Peyer's patch (tissue), 4 donors: Measurements from ENCODE around the gene TTC28.

Experiments used
- POLR2A ChIP-seq, 2 donors: fragments of 450-650 bp; IDR thresholded peaks; one replicate each; pipeline ENCODE4 v1.5.1; 2017; ENCODE audit warnings: antibody characterized with exemption in 2 of 2, mild to moderate bottlenecking in 2 of 2, moderate library complexity in 2 of 2
- TF ChIP-seq, protein P1 (sequence below), 6 experiments: fragments of 450-650 bp in 4 of 6; fragments of 200-600 bp in 2 of 6; sonication (generic) in 1 of 6; IDR thresholded peaks; one replicate each; pipeline ENCODE4 v1.5.1; 2017 to 2019; ENCODE audit warnings: antibody characterized with exemption in 6 of 6, mild to moderate bottlenecking in 3 of 6, moderate library complexity in 1 of 6

DNA sequence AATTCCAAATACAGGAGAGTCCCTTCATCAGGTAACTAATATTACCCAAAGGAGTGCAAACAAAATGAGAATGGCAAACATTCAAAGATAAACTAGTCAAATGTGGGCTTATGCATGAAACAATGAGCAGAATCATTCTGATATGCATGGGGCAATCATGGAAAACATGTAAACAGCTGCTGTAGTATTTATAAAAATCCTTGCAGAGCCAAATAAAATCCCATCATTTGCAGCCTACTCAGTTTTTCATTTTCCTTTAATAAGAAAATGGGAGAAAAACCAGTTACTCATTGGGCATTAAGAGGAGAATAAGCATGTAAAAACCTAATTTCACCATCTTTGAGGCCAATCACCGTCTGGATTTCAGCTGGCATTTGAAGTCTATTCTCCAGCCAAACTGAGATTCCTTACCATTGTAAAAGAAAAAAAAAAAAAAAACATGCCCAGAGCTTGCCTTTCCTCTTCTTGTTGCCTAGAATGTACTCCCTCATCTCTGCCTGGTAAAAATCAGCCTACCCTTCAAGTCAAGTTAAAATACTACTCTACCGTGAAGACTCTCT lies 249.1 kb downstream of the TTC28 start:
- TF ChIP-seq, protein P1, sequence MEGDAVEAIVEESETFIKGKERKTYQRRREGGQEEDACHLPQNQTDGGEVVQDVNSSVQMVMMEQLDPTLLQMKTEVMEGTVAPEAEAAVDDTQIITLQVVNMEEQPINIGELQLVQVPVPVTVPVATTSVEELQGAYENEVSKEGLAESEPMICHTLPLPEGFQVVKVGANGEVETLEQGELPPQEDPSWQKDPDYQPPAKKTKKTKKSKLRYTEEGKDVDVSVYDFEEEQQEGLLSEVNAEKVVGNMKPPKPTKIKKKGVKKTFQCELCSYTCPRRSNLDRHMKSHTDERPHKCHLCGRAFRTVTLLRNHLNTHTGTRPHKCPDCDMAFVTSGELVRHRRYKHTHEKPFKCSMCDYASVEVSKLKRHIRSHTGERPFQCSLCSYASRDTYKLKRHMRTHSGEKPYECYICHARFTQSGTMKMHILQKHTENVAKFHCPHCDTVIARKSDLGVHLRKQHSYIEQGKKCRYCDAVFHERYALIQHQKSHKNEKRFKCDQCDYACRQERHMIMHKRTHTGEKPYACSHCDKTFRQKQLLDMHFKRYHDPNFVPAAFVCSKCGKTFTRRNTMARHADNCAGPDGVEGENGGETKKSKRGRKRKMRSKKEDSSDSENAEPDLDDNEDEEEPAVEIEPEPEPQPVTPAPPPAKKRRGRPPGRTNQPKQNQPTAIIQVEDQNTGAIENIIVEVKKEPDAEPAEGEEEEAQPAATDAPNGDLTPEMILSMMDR (IDR thresholded peaks at IDR 0.05) = no peak
- no peak for TF ChIP-seq POLR2A (IDR thresholded peaks at IDR 0.05)
